ACHN (cell line): Measurements from ENCODE around the gene E4F1.
"Not testable (repeated sequence)": the region's sequence is repeated elsewhere in the genome, so short reads cannot be mapped to it uniquely, and the experiment has no call there.

ENCODE experiments used
- DNase-seq: peaks from one replicate; pipeline ENCODE4 v3.0.0-alpha.2; 2015
- in situ Hi-C: cut with HindIII; loops from 2 replicates; pipeline ENCODE4 v1.10.0; 2017; ENCODE audit warnings: low sequenced_read_pairs, low pct_ligation_motif_present, low pct_unique_long_range_greater_than_20kb

E4F1 gene

DNA sequence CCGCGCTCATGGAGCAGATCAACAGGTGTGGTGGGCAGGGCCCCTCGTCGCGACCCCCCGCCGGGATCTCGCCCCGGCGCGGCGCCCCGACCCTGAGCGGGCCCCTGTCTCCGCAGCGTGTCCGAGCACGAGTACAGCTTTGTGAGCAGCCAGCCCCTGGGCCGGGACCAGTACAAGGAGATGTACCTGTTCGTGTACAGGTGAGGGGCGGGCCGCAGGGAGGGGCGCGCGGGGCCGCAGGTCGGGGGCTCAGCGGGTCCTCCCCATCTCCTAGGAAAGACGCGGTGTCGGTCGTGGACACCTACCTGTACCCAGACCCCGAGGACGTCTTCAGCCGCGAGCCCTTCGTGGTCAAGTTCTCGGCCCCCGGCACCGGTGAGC lies 13.7 kb downstream of the E4F1 start:
- in situ Hi-C loops, result no loop called here
- DNase-seq, result no peak

DNA sequence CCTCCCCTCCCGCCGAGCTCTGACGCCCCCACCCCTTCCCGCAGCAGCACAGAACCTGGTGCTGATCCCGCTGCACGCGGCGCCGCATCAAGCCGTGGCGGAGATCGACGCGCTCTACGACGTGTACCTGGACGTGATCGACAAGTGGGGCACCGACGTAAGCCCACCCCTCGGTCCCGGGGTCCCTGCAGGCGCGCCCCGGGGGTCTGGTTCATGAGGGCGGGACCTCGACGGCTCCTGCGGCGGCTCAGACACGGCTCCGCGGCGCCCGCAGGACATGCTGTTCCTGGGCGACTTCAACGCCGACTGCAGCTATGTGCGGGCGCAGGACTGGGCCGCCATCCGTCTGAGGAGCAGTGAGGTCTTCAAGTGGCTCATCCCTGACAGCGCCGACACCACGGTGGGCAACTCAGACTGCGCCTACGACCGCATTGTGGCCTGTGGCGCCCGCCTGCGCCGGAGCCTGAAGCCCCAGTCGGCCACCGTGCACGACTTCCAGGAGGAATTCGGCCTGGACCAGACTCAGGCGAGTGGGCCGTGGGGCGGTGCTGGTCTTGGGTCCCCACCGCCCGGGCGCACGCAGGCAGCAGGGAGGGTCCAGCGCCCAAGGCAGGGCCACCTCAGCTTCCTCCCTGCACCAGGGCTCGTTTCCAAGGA lies 14.2 kb downstream of the E4F1 start:
- in situ Hi-C loops, result no loop called here
- no peak for DNase-seq

DNA sequence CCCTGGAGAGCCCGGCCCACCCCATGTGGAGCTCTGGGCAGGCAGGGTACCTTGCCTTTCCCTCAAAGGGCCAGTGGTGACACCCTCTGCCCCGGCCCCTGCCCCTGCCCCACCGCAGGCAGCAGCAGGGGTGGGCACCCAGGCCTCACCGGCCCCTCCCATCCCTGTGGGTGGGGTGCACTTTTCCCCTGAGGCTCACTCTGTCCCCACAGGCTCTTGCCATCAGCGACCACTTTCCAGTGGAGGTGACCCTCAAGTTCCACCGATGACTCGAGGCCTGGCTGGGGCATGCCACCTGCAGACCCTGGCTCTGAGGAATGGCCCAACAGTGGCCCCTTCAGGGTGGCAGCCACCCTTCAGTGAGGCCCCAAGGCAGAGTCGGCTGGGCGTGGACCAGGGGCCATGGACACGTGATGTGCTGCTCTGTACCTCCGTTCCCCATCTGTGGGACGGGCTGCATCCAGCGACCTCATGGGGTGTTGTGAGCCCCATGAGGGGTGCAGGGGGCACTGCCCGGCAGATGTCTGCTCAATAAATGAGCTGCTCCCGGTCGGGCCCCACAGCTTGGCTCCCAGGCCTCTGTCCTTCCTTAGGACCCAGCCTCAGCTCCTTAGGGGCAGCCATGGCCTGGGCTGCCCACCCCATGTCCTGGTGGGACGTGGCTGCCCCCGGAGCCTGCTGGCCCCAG lies 14.9 kb downstream of the E4F1 start:
- no peak for DNase-seq
- in situ Hi-C loops, result no loop called here

DNA sequence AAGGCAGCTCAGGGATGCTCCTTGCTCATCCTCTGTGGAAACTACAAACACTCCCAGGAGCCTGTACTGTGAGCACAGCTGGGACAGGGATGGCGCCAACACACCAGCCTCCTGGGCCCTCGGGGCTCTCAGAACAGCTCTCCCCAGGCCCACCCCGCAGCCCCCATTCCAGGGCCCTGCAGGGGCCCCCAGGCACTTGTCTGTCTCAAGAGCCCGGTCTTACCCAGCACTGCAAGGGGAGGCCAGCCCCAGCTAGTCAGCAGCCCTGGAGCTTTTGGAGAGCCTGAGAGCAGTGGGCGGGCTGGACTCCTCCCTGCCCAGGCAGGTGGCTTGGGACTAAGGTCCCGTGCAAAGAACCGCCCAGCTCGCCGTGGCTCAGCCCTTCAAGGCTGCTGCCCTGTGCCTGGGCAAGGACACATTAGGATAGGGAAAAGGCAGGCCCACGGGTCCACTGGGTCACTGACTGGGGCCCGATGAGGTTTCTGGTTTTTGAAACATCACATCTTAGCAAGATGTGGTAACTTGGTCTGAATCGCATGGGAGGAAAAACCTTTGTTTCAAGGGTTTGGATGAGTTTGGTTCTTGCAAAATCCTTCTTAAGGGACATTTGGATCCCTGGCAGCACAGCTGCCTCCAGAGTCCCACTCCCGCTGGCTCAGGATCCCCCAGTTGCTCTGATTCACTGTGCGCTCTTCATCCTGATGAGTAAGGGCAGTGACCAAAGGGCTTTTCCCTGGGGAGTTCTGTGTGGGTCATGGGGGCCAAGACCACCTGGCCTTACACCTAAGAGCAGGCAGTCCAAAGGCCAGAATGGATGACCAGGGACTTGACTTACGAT lies 15.7 kb downstream of the E4F1 start:
- in situ Hi-C loops, result no loop called here

DNA sequence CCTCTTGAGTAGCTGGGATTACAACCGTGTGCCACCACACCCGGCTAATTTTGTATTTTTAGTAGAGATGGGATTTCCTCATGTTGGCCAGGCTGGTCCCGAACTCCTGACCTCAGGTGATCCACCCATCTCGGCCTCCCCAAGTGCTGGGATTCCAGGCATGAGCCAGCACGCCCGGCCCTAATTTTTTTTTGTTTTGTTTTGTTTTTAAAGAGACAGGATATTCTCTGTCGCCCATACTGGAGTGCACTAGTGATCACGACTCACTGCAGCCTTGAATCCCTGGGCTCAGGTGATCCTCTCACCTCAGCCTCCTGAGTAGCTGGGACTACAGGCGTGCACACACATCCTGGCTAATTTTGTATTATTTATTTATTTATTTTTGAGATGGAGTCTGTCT lies 16.9 kb downstream of the E4F1 start:
- DNase-seq, in situ Hi-C loops: not testable (repeated sequence)

More for the DNA sequence above, 15.7 kb downstream of the E4F1 start:
- no peak for DNase-seq

DNA sequence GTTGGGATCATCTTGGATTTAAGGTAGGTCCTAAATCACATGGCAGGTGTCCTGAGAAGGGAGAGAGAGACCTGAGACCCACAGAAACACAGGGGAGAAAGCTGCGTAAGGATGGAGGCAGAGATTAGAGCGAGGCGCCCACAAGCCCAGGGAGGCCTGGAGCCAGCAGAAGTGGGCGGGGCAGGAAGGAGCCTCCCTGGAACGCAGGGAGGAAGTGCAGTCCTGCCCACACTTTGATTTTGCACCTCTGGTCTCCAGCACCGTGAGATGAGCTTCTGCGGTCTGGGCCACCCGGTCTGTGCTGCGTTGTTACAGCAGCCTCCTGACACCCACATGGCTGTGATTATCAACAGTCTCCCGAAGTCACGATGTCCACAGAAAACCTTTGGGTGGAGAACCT lies 19.2 kb downstream of the E4F1 start:
- in situ Hi-C loops, result no loop called here
- no peak for DNase-seq

DNA sequence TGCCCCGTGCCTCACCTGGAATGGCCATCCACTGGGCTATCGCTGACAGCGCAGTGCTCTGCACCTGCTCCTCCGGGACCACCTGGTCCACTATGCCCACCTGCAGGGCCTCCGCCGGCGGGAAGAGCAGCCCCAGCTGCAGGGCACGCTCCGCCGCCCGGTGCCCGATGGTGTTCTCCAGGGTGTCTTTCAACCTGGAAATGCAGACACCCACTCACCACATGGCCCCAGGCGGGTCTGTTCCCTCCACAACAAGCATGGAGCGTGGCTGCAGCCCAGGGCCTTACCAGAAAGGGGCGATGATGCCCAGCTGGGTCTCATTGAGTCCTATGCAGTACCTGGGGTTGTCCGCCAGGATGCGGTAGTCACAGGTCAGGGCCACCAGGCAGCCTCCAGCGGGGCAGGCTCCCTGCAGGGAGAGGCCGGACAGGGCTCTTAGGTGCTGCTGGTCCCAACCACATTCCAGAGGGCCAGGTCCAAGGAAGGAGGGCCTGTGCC lies 19.7 kb downstream of the E4F1 start:
- in situ Hi-C loops, result no loop called here
- no peak for DNase-seq

DNA sequence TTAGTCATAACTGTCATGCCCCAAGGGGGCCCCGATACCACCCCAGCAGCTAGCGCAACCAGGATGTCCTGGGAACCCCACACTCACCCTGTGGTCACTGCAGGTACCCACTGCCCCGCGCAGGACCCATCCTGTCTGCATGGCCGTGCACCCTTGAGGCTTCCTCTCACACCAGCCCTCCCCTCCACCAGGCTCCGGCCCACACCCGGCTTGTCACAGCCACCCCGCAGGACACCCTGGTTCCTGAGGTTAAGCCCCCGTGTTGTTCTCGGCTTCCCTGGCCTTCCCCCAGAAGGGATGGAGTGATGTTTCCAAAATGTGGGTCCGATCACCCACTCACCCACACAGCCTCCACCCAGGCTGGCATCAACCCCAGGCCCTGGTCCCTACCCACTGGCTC lies 20.4 kb downstream of the E4F1 start:
- DNase-seq, result no peak
- in situ Hi-C loops, result no loop called here

DNA sequence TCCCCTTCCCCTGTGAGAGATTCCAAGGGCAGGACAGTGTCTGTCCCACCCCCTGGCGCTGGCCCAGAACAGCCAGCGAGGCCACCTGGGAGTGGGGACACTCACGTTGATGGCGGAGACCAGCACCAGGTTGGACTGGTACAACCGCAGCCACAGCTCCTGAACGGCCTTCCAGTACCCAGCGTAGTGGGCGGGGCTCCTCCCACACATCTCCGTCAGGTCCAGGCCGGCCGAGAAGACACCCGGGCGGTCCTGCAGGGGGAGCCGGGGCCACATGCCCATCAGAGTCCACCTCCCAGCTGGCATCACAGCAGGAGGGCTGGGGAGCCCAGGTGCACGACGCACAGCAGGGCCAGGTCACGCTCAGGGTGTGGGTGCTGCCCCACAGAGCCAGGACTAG lies 20.9 kb downstream of the E4F1 start:
- no peak for DNase-seq
- in situ Hi-C loops, result no loop called here

DNA sequence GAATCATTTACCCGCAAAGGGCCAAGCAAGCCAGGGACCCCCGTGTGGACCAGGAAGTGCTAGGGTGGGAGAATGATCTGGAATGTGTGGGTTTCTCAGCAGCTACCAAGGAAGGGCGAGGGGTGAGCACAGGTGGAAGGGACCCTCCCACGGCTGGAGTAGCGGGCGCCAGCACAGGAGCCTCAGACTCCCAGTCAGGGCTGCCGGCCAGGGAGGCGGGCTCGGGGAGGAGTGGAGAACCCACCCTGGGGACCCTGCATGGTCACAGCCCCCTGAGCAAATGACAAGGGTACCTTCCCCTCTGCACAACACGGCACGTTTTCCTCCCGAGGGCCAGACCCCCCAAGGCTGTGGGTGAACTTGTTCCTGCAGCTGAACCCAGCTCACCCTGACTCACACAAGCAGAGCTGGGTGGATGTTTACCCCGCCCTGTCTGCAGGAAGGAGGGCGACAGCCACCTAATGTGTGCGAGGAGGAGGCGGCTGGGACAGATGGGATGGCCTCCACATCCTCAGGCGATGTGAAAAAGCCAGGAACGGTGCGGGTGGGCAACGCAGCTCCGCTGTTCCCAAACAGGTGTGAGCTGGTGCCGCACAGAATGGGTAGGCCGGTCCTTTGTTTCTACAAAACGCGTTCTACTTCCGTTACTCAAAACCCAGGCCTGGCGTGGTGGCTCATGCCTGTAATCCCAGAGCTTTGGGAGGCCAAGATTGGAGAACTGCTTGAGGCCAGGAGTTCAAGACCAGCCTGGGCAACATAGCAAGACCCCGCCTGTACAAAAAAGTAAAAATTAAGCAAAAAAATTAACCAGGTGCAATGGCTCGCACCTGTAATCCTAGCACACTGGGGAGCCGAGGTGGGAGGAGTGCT lies 21.8 kb downstream of the E4F1 start:
- DNase-seq, result no peak
- in situ Hi-C loops, result no loop called here

DNA sequence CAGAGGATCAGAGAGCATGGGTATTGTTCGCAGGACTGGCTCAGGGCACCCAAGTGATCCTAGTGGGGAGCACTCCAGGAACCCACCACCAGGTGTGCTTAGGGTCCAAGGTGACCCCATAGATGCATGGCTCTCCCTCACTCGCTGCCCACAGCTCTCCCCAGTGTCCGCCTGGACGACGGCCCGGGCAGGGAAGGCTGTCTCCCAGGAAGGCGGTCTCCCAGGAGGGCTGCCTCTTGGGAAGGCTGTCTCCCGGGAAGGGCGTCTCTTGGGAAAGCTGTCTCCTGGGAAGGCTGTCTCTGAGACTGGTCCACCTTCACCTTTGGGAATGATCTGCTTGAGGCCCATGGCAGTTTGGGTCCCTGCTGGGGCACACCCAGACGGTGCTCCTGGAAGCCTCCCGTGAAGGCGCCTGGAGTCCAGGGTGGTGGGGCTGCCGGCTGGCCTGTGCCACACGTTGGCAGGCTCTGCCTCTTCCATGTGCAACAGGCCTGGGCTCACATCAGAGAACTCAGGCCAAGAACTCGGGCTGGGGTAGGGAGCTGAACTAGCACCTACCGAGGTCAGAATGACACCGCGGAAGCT lies 23.0 kb downstream of the E4F1 start:
- no peak for DNase-seq
- in situ Hi-C loops, result no loop called here

DNA sequence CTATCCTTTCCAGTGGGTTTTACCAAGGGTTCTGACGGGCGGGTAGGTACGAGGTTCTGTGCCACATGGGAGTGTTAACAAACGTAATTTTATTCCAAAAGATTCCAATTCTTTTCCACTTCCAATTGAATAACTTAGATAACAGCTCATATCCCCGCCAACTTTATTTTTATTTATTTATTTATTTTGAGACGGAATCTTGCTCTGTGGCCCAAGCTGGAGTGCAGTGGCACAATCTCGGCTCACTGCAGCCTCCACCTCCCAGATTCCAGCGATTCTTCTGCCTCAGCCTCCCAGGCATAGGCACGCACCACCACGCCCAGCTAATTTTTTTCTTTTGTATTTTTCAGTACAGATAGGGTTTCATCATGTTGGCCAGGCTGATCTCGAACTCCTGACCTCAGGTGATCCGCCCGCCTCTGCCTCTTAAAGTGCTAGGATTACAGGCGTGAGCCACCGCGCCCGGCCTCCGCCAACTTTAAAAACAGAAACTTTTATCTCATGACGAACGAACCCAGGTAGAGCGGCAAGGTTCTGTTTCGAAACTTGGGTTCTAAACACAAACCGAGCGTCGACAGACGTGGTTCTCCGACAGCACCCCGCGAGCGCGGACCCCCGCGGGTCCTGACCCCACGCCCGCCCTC lies 27.4 kb downstream of the E4F1 start:
- peak; percentile 49 for DNase-seq
- in situ Hi-C loops, result no loop called here

DNA sequence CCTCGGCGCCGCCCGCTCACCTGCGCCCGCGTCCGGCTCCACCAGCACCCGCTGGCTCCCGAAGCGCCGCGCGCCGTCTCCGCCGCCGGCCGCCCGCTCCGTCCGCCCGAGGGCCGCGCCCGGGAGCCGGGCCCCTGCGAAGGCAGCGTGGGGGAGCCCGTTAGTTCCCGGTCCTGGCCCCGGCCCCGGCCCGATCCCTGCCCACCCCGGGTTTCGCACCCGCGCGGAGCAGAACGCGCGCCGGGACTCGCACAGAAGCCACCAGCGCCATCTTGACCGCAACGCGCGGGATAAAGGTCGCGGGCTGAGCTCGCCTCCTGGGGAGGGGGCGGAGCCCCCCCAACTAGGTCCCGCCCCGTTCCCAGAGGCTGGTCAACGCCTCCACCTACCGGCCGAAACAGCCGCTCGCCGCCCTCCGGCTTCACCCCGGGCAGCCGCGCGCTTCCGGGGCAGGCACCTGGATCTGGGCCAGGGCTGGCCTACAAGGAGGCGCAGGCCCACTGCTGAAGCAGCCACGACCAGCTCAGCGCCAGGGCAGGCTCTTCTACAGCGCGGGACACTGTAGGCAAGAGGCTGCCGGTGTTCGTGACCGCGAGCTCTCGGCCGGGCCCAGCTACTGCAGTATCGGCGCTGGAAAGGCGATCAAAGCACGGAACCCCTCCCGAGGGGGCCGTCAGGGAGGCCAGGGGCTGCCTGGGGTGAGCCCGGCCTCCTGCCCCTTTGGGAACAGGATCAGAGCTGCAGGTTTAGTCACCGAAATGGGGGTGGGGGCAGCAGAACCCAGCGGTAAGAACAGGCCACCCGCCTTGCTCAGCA lies 28.1 kb downstream of the E4F1 start, which contains the start of gene ECI1:
TSS of gene ECI1 (minus strand) at position 292 of the 816 bp plus-strand sequence. CDS start at position 271, 21 bp downstream.
- in situ Hi-C loops, result no loop called here
- DNase-seq, result peak; percentile 98

DNA sequence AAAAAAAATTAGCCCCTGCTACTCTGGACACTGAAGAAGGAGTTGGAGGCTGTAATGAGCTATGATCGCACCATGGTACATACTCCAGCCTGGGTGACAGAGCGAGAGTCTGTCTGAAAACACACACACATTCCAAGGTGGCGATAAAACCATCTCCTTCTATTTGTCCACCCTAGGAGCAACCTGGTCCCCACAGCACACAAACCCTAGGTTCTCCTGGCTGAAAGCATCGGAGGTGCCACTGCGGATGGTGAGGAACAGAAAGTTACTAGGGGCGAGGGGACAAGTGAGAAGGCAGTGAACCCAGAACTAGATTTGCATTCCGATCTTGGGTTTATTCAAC lies 29.4 kb downstream of the E4F1 start:
- peak; percentile 31 for DNase-seq
- in situ Hi-C loops, result no loop called here

DNA sequence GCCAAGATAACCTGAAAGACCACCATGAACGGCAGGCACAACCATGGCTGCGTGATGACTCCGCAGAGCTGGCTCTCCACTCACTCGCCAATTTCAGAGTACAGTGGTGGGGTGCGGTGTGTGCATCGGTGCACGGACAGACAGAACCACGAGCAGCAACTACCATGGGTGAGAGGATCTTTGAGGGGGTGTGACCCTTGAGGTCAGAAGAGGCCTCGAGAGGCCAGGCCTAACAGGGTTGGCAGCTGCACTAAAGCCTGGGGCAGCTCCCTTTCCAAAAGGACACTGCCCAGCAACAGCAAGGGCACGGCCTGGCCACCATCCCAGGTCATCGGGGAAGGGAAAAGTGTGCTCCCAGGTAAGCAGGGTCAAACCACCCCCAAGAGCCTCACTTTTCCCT lies 29.9 kb downstream of the E4F1 start:
- in situ Hi-C loops, result no loop called here
- no peak for DNase-seq

DNA sequence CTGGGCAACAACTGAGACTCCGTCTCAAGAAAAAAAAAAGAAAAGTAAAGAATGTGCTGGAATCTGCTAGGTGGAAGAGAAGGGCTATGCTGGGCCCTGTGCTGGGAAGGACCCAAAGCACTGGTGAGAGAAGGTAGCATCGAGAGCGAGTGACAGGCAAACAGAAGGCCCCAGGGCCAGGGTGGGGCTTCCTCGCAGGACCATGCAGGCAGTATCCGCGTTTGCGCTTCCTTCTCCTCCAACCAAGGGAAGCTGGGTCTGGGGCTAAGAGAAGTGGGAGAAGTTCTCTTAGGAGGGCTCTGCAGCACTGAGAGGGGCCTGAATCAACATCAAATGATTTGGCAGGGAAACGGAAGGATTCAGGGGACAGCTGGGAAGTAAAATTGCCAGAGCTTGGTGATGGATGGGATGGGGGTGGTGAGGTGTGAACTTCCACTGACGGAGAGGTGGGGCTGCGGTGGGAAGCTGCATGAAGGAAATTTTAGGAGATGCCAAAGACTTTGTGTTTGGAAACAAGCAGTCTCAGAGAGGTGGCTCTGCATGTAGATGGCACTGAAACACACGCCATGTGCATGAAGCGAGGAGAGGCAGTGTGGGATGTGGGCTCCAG lies 33.2 kb downstream of the E4F1 start:
- in situ Hi-C loops, result no loop called here
- DNase-seq, result no peak

DNA sequence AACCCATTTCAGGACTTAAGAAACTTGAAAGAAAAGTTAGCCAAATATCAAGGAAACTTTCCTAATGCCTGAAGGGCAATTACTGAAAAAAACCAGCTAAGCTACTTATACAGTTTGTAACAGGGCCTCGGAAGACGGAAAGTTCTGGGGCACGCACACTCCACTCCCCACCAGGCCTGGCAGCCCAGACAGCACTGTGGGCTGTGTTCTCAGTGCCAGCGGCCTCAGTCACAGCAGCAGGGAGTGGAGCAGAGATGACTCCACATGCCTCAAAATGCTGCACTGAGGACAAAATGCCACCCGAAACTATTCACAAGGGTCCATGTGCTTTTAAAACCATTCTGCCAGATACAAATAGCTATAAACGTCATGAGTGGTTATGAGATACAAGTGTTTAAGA lies 34.3 kb downstream of the E4F1 start:
- no peak for DNase-seq
- in situ Hi-C loops, result no loop called here
